ENCODE results near the gene NARF. TPM values are rescaled to one million over a fixed set of nuclear protein-coding genes. Genes with fewer than 3 reads are reported as not detected.
A peak's percentile ranks its signal among the peaks of the same experiment; 100 is the strongest.
"Not testable (repeated sequence)": the region's sequence is repeated elsewhere in the genome, so short reads cannot be mapped to it uniquely, and the experiment has no call there.

The NARF gene
- total RNA-seq, 3 donors from 2014 or later, result 49.7 to 56.0 (median 55.9) TPM

- intact Hi-C loops (cut with DNase I, micrococcal nuclease), result no loop called here
- Histone ChIP-seq H3K4me1 (ENCODE audit: low read depth) (peaks cover 15% of the 10 kb centered on the region), H3K36me3 (ENCODE audit: low read depth) (no peaks in the 10 kb centered on the region), H3K4me3 (peak overlapping the region; percentile 88), H3K9me3 (no peaks in the 10 kb centered on the region)
- no peak for TF ChIP-seq CTCF (IDR thresholded peaks at IDR 0.05)
- ATAC-seq, result no peak
- DNase-seq, result no peak
Observed at GRCh38 chr17:82457929-82458178, 687 bp upstream of the NARF start.

GRCh38 chr17:82458885-82459424 is 414 bp downstream of the NARF start:
- intact Hi-C loops (cut with DNase I, micrococcal nuclease), result no loop called here
- ATAC-seq, result peak; percentile 6
- Histone ChIP-seq H3K36me3 (ENCODE audit: low read depth) (no peaks in the 10 kb centered on the region), H3K9me3 (no peaks in the 10 kb centered on the region), H3K4me3 (peak overlapping the region; percentile 88), H3K4me1 (ENCODE audit: low read depth) (peaks cover 15% of the 10 kb centered on the region)
- TF ChIP-seq CTCF (IDR thresholded peaks at IDR 0.05), result no peak
- DNase-seq, result peak in 2 of 3 donors; percentile 40 to 75

GRCh38 chr17:82459936-82460335 is 1.4 kb downstream of the NARF start:
- DNase-seq; H3K36me3 ChIP-seq (ENCODE audit: low read depth); H3K4me3 ChIP-seq; intact Hi-C loops (cut with DNase I, micrococcal nuclease); H3K9me3 ChIP-seq; ATAC-seq: not testable (repeated sequence)
- H3K4me1 ChIP-seq (ENCODE audit: low read depth), result peaks cover 15% of the 10 kb centered on the region

- ATAC-seq (no peak), DNase-seq (no peak)
- Histone ChIP-seq H3K4me1 (ENCODE audit: low read depth) (peaks cover 15% of the 10 kb centered on the region), H3K36me3 (ENCODE audit: low read depth) (no peaks in the 10 kb centered on the region), H3K9me3 (no peaks in the 10 kb centered on the region), H3K4me3 (no peak overlapping the region)
- TF ChIP-seq CTCF (IDR thresholded peaks at IDR 0.05), result no peak
- intact Hi-C loops (cut with DNase I, micrococcal nuclease), result no loop called here
Observed at GRCh38 chr17:82461827-82462524, 3.4 kb downstream of the NARF start.

GRCh38 chr17:82463391-82463790 is 4.8 kb downstream of the NARF start:
- Histone ChIP-seq H3K36me3 (ENCODE audit: low read depth) (no peaks in the 10 kb centered on the region), H3K4me1 (ENCODE audit: low read depth) (peaks cover 8% of the 10 kb centered on the region), H3K4me3 (no peak overlapping the region), H3K9me3 (no peaks in the 10 kb centered on the region)
- DNase-seq (peak in 1 of 3 donors; percentile 25), ATAC-seq (no peak)
- intact Hi-C loops (cut with DNase I, micrococcal nuclease), result no loop called here
- no peak for TF ChIP-seq CTCF (IDR thresholded peaks at IDR 0.05)

- peaks cover 8% of the 10 kb centered on the region for H3K4me1 ChIP-seq (ENCODE audit: low read depth)
- intact Hi-C loops (cut with DNase I, micrococcal nuclease), result no loop called here
- H3K9me3 ChIP-seq, result no peaks in the 10 kb centered on the region
- no peak for TF ChIP-seq CTCF (IDR thresholded peaks at IDR 0.05)
- ATAC-seq (no peak), DNase-seq (no peak)
- H3K36me3 ChIP-seq (ENCODE audit: low read depth), result peaks cover 4% of the 10 kb centered on the region
- no peak overlapping the region for H3K4me3 ChIP-seq
Observed at GRCh38 chr17:82463925-82464566, 5.5 kb downstream of the NARF start.

Measured in mucosa of descending colon (tissue), 3 donors.